T-cell (primary cell): Measurements from ENCODE around the gene TROAP. TPM values are rescaled to one million over a fixed set of nuclear protein-coding genes. Genes with fewer than 3 reads are reported as not detected.
A peak's percentile ranks its signal among the peaks of the same experiment; 100 is the strongest.

Experiments
- ATAC-seq, 4 experiments: fragments of 200-7000 bp in 3 of 4; fragments of 150-1000 bp in 1 of 4; cut with Tn5 transposase; replicated peaks in 1 of 4; 1 replicate in 3 of 4; 2 replicates in 1 of 4; pipeline ENCODE4 v1.10.0; 2021; ENCODE audit warnings: moderate library complexity in 3 of 4, mild to moderate bottlenecking in 2 of 4, moderate number of reproducible peaks in 1 of 4
- CTCF ChIA-PET, 2 donors: fragments of 300-600 bp; sonication (Branson Sonifier 250); formaldehyde crosslinking; loops; one replicate each; lab custom pipeline; 2022; ENCODE audit warnings: antibody characterized with exemption in 2 of 2; lab: Charles Lee
- POLR2A ChIA-PET, 2 donors: fragments of 300-600 bp; sonication (Branson Sonifier 250); formaldehyde crosslinking; loops; one replicate each; lab custom pipeline; 2022; ENCODE audit warnings: antibody characterized with exemption in 2 of 2; lab: Charles Lee
- DNase-seq, 35 experiments: peaks; one replicate each; pipeline versions ENCODE4 v3.0.0 to v3.0.0-alpha.2; 2013 to 2023
- H3K27ac ChIP-seq: one replicate; pipeline ENCODE4 v1.5.1; 2013; ENCODE audit warnings: low read length
- H3K27me3 ChIP-seq, 2 experiments: replicated peaks in 1 of 2; 1 replicate in 1 of 2; 2 replicates in 1 of 2; pipeline versions ENCODE4 v1.6.1 to v1.7.0; 2013; ENCODE audit warnings: low read length in 1 of 2, mixed read lengths in 1 of 2; ENCODE audit not compliant: control insufficient read depth in 2 of 2, insufficient read depth in 2 of 2; ENCODE audit errors: extremely low read depth in 1 of 2
- H3K36me3 ChIP-seq, 2 donors: 1 replicate in 1 of 2; 2 replicates in 1 of 2; pipeline versions ENCODE4 v1.6.1 to v1.7.0; 2013; ENCODE audit warnings: low read length in 1 of 2; ENCODE audit not compliant: control insufficient read depth in 2 of 2, insufficient read depth in 1 of 2; ENCODE audit errors: extremely low read depth in 1 of 2
- H3K4me1 ChIP-seq, 2 experiments: 1 replicate in 1 of 2; 2 replicates in 1 of 2; pipeline versions ENCODE4 v1.6.1 to v1.7.0; 2013; ENCODE audit warnings: low read length in 2 of 2, mixed read lengths in 1 of 2; ENCODE audit not compliant: insufficient read depth in 2 of 2, control insufficient read depth in 1 of 2; ENCODE audit errors: extremely low read depth in 1 of 2
- H3K4me3 ChIP-seq, 2 donors: 1 replicate in 1 of 2; 2 replicates in 1 of 2; pipeline versions ENCODE4 v1.5.1 to v1.7.0; 2013; ENCODE audit warnings: mild to moderate bottlenecking in 2 of 2, low read length in 1 of 2, moderate library complexity in 1 of 2; ENCODE audit not compliant: control insufficient read depth in 1 of 2; ENCODE audit errors: extremely low read depth in 1 of 2
- H3K9me3 ChIP-seq: 2 replicates; pipeline ENCODE4 v1.7.0; 2013
- H3K27ac Mint-ChIP-seq, 2 donors: one replicate each; pipeline ENCODE4 v1.8.0; 2020 to 2021; ENCODE audit warnings: mild to moderate bottlenecking in 2 of 2, mixed read lengths in 2 of 2
- H3K27me3 Mint-ChIP-seq, 2 donors: one replicate each; pipeline ENCODE4 v1.8.0; 2021 to 2022; ENCODE audit warnings: mixed read lengths in 2 of 2
- H3K36me3 Mint-ChIP-seq: one replicate; pipeline ENCODE4 v1.8.0; 2021; ENCODE audit warnings: mixed read lengths
- H3K4me1 Mint-ChIP-seq, 3 donors: one replicate each; pipeline ENCODE4 v1.8.0; 2020 to 2022; ENCODE audit warnings: mixed read lengths in 3 of 3, mild to moderate bottlenecking in 1 of 3
- H3K4me3 Mint-ChIP-seq, 3 donors: one replicate each; pipeline ENCODE4 v1.8.0; 2020 to 2022; ENCODE audit warnings: mild to moderate bottlenecking in 3 of 3, mixed read lengths in 3 of 3, moderate library complexity in 3 of 3
- H3K9me3 Mint-ChIP-seq, 3 donors: one replicate each; pipeline ENCODE4 v1.8.0; 2020 to 2022; ENCODE audit warnings: mixed read lengths in 3 of 3
- WGBS: methylation state at CpG from one replicate; pipeline ENCODE4 v1.1.5; 2013; ENCODE audit warnings: missing lambda C conversion rate; ENCODE audit not compliant: insufficient coverage; 5-methylcytosine and 5-hydroxymethylcytosine counted together
- total RNA-seq, 35 experiments: library from RNA in 6 of 35; stranded (reverse) in 6 of 35; fragments of 120-200 nt in 1 of 35; gene quantifications; one replicate each; pipeline versions ENCODE4 v1.2.1 to v1.2.4 and lab custom pipeline; 2013 to 2026

TROAP gene
- 1 to 10 TPM in 4 of 5 donors, under 1 TPM in 1; 0.98 to 1.9 (median 1.3) TPM for total RNA-seq
- total RNA-seq (2013), result 0.92 TPM
- total RNA-seq (lab: John Stamatoyannopoulos, UW), result 0.06 to 15.3 (median 0.54) reads per million in 29 experiments

GRCh38 chr12:49322708-49323523 lies at the start of gene TROAP:
TROAP (plus strand) TSS chr12:49323255; CDS start chr12:49323609, 354 bp downstream.
- CTCF ChIA-PET, result interaction anchor here (0.6 to 1.8 kb wide), 14 partner anchors 9 to 1166 kb away, joined by 3 to 12 read pairs (median 4); no protein-coding TSS in a partner anchor
- H3K4me3 ChIP-seq, result peak within 1 kb of the TSS; percentile 83 to 95

GRCh38 chr12:49273726-49274395 lies 49.2 kb upstream of the TROAP start:
- no peaks in the 10 kb centered on the region for H3K27me3 ChIP-seq
- Mint-ChIP-seq H3K4me1 (peaks cover 0 to 6% (median 0%) of the 10 kb centered on the region in 3 donors), H3K9me3 (no peaks in the 10 kb centered on the region), H3K4me3 (no peak overlapping the region), H3K36me3 (peaks cover 30% of the 10 kb centered on the region), H3K27ac (no peak overlapping the region), H3K27me3 (no peaks in the 10 kb centered on the region)
- WGBS, result 60% methylated on average over 1 of the region's 6 CpGs
- no peaks in the 10 kb centered on the region for H3K9me3 ChIP-seq
- ChIA-PET POLR2A (no interaction called here), CTCF (interaction anchor here (0.6 to 0.7 kb wide), 2 partner anchors 204 to 296 kb away, joined by 3 to 10 read pairs; partner anchors contain the start of gene RHEBL1 (in 1 of the 2))
- H3K4me1 ChIP-seq, result no peaks in the 10 kb centered on the region
- ATAC-seq (no peak), DNase-seq (no peak)
- H3K27ac ChIP-seq, result no peak overlapping the region
- no peak overlapping the region for H3K4me3 ChIP-seq
- H3K36me3 ChIP-seq, result peaks cover 3 to 28% of the 10 kb centered on the region in 2 donors

More at GRCh38 chr12:49322708-49323523, at the start of gene TROAP:
- Histone ChIP-seq H3K9me3 (no peaks in the 10 kb centered on the region), H3K27me3 (no peaks in the 10 kb centered on the region), H3K27ac (peak within 1 kb of the TSS; percentile 60), H3K4me1 (peaks cover 5 to 22% of the 10 kb centered on the region in 2 experiments), H3K36me3 (no peaks in the 10 kb centered on the region)
- peak; percentile 96 to 99 (median 98) for ATAC-seq
- H3K9me3 Mint-ChIP-seq, result no peaks in the 10 kb centered on the region
- H3K27me3 Mint-ChIP-seq, result no peaks in the 10 kb centered on the region
- POLR2A ChIA-PET, result interaction anchor here (0.5 to 1.2 kb wide), 7 partner anchors 44 to 790 kb away, joined by 3 to 7 read pairs (median 5); partner anchors contain the start of genes SPATS2 (in 1 of the 2) and TMBIM6 (in 1 of the 2)
- peak; percentile 92 to 98 (median 96) for DNase-seq
- H3K4me3 Mint-ChIP-seq, result peak within 1 kb of the TSS; percentile 86 to 90 (median 87)
- no peaks in the 10 kb centered on the region for H3K36me3 Mint-ChIP-seq
- H3K4me1 Mint-ChIP-seq, result peaks cover 17 to 22% (median 20%) of the 10 kb centered on the region in 3 donors
- H3K27ac Mint-ChIP-seq, result peak within 1 kb of the TSS; percentile 71 to 75
- under 1% methylated on average over 58 of the region's 65 CpGs for WGBS

DNA sequence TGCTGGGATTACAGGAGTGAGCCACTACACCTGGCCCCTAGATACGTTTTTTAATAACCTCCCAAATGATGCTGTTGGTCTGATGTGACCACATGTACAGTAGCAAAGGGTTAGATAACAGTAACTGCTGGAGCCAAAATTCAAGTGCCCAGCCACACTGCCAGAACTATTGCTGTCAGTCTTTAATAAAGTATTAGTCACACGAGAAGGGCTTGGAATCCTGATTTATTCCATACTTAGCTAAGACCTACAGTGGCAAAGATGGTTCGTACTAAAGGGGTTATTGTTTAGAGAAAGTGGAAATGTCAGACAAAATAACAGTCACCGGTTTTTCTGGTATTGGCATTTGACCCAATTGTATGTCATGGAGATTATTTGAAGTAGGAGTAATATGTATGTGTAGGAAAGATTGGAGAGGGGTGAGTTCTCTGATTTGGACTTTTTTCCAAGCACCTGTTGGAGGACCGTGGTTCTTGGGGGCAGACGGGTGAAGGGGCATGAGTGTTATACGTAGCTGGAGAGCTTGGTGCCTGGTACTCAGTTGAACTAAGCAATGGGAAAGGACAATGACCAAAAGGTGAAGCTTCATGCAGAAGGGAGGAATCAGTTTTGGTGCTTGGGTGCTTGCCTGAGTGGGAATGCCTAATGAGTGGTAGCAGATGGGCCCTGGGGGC lies 48.5 kb upstream of the TROAP start:
- 94% methylated on average over 5 of the region's 7 CpGs for WGBS
- Histone ChIP-seq H3K9me3 (no peaks in the 10 kb centered on the region), H3K27me3 (no peaks in the 10 kb centered on the region), H3K4me1 (no peaks in the 10 kb centered on the region), H3K4me3 (no peak overlapping the region), H3K36me3 (peaks cover 3 to 28% of the 10 kb centered on the region in 2 donors), H3K27ac (no peak overlapping the region)
- ChIA-PET POLR2A (no interaction called here), CTCF (interaction anchor here (0.5 to 0.6 kb wide), 3 partner anchors 21 to 201 kb away, joined by 4 to 7 read pairs (median 6); no protein-coding TSS in a partner anchor)
- H3K4me1 Mint-ChIP-seq, result peaks cover 0 to 2% (median 0%) of the 10 kb centered on the region in 3 donors
- H3K27me3 Mint-ChIP-seq, result peaks cover 3 to 6% of the 10 kb centered on the region in 2 donors
- DNase-seq (no peak), ATAC-seq (no peak)
- peaks cover 30% of the 10 kb centered on the region for H3K36me3 Mint-ChIP-seq
- no peak overlapping the region for H3K4me3 Mint-ChIP-seq
- H3K9me3 Mint-ChIP-seq, result no peaks in the 10 kb centered on the region
- H3K27ac Mint-ChIP-seq, result no peak overlapping the region

GRCh38 chr12:49276304-49277290 lies 46.5 kb upstream of the TROAP start:
- no peak overlapping the region for H3K27ac Mint-ChIP-seq
- H3K4me1 ChIP-seq, result no peaks in the 10 kb centered on the region
- peaks cover 15% of the 10 kb centered on the region for H3K36me3 Mint-ChIP-seq
- ChIA-PET POLR2A (interaction anchor here in 1 of 2 donors (0.6 kb wide), 1 partner anchor 32 kb away, joined by 4 read pairs; no protein-coding TSS in a partner anchor), CTCF (interaction anchor here in 1 of 2 donors (0.5 kb wide), 1 partner anchor 56 kb away, joined by 6 read pairs; no protein-coding TSS in a partner anchor)
- no peak overlapping the region for H3K27ac ChIP-seq
- H3K9me3 ChIP-seq, result no peaks in the 10 kb centered on the region
- ATAC-seq, result no peak
- DNase-seq, result no peak
- peaks cover 0 to 14% of the 10 kb centered on the region in 2 donors for H3K36me3 ChIP-seq
- H3K4me3 Mint-ChIP-seq, result no peak overlapping the region
- H3K27me3 ChIP-seq, result peaks cover 0 to 2% of the 10 kb centered on the region in 2 experiments
- no peaks in the 10 kb centered on the region for H3K4me1 Mint-ChIP-seq
- no peak overlapping the region for H3K4me3 ChIP-seq
- peaks cover 4 to 11% of the 10 kb centered on the region in 2 donors for H3K27me3 Mint-ChIP-seq
- no peaks in the 10 kb centered on the region for H3K9me3 Mint-ChIP-seq
- WGBS, result 90% methylated on average over 10 of the region's 13 CpGs

GRCh38 chr12:49277466-49277865 lies 45.6 kb upstream of the TROAP start:
- ChIA-PET POLR2A (no interaction called here), CTCF (interaction anchor here in 1 of 2 donors (0.6 kb wide), 1 partner anchor 106 kb away, joined by 3 read pairs; no protein-coding TSS in a partner anchor)
- H3K27ac ChIP-seq, result no peak overlapping the region
- no peaks in the 10 kb centered on the region for H3K9me3 ChIP-seq
- DNase-seq (no peak), ATAC-seq (no peak)
- H3K36me3 ChIP-seq, result peaks cover 0 to 12% of the 10 kb centered on the region in 2 donors
- H3K4me1 ChIP-seq, result no peaks in the 10 kb centered on the region
- H3K27ac Mint-ChIP-seq, result no peak overlapping the region
- no peaks in the 10 kb centered on the region for H3K4me1 Mint-ChIP-seq
- peaks cover 0 to 8% of the 10 kb centered on the region in 2 experiments for H3K27me3 ChIP-seq
- H3K27me3 Mint-ChIP-seq, result peaks cover 9 to 14% of the 10 kb centered on the region in 2 donors
- H3K4me3 ChIP-seq, result no peak overlapping the region
- no peak overlapping the region for H3K4me3 Mint-ChIP-seq
- H3K9me3 Mint-ChIP-seq, result no peaks in the 10 kb centered on the region
- H3K36me3 Mint-ChIP-seq, result peaks cover 15% of the 10 kb centered on the region
- 92% methylated on average over 4 of the region's 7 CpGs for WGBS
